ENCODE data around the gene DNAJC22.

GRCh38 chr12:49340971-49341776, 5.5 kb upstream of the DNAJC22 start:
- TF ChIP-seq GATA2 (IDR thresholded peaks at IDR 0.05; ENCODE audit: low read depth, low read length) = no peak
- TF ChIP-seq GATA3 (IDR thresholded peaks at IDR 0.05; ENCODE audit: low read depth, low read length) = no peak
